ENCODE measurements around the gene RAD51B.
A peak's percentile ranks its signal among the peaks of the same experiment; 100 is the strongest.

Gene RAD51B

GRCh38 chr14:67900231-67900630 is 80.7 kb downstream of the RAD51B start:
- DNase-seq (ENCODE audit: low spot score) = no peak

DNA sequence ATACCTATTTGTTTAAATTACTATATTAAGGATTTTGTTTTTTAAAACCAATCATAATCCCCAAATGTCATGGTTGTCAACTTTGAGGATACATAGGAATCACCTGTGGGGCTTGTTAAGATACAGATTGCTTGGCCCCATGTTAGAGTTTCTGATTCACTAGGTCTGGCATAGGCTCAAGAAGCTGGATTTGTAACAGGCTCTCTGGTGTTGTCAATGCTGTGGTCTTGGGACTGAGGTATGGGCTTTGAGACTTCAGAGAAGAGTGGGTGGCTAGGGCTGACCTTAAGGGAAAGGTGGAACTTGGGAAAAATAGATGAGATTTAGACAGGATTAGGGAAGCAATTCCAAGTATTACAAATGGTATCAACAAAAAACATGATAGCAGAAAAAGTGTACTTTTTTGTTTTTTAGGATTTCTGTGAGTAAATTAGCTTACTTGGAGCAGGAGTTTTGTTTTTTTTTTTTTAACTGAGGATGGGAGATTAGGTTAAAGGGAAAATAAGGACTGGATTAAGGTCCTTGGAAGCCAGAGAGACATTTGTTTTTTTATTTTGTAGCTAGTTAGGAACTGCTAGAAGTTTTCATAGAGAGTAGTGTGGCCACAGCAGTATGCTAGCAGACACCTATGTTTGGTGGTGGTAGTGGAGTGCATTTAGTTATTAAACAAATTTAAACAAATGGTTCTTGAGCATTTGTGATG is 88.6 kb downstream of the RAD51B start:
- no peak for DNase-seq (ENCODE audit: low spot score)

DNA sequence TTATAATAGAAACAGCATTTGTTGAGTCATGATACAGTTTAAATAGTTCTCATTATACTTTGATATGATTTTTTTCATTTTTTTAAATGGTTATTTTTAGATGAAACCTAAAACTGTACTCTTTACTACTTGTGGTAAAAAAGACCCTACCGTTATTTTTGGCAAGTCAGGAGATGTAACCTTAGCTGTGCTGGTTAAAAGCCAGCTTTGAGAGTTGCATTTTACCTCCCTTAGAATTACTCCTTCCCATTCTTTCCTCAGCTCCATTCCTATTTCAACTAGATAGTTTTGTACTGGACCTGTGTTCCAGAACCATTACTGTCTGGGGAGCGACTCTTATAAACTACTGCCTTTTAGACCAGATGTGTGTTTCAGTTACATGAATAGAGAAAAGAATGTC is 92.0 kb downstream of the RAD51B start:
- no peak for DNase-seq (ENCODE audit: low spot score)

DNA sequence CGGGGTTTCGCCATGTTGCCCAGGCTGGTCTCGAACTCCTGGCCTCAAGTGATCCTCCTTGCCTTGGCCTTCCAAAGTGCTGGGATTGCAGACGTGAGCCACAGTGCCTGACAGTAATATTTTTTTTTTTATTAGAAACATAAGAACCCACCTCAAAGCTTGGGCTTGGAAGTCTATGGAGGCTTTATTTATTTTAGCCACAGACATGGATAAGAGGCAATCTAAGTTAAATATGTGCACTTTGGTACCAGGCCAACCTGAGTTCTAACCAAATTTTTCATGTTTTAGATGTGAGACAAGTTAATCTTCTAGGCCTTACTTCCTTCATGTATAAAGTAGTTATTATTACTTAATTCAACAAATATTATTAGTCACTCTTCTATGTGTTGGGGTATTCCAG is 96.9 kb downstream of the RAD51B start:
- DNase-seq (ENCODE audit: low spot score) = no peak

DNA sequence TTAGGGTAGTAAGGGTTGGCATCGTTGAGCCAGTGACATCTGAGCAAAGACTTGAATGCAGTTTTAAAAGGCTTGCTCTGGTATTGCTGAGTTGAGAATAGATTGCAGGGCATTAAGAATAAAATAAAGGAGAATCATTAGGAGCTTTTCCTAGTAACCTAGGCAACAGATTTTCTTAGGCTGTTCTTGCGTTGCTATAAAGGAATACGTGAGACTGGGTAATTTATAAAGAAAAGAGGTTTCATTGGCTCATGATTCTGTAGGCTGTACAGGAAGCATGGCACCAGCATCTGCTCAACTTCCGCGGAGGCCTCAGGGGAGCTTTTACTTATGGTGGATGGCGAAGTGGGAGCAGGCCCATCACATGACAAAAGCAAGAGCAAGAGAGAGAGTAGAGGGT is 97.4 kb downstream of the RAD51B start:
- no peak for DNase-seq (ENCODE audit: low spot score)

DNA sequence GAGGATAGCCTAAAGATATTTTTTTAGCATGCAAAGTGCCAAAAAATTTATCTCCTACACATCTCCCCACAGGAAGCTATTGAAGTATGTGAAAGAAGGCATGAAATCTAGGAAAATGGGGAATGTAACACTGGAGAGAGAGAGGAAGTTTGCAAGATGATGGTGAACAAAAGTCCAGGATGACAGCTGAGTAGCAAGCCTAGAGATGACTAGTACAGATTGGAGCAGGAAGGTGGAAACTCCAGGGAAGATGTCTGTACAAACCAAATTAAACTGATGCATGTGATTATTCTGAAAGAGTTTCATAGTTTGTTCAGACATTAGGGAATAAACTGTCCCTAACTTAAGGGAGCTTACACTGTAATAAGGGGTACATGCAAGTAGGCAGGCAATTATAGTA is 99.3 kb downstream of the RAD51B start:
- no peak for DNase-seq (ENCODE audit: low spot score)

DNA sequence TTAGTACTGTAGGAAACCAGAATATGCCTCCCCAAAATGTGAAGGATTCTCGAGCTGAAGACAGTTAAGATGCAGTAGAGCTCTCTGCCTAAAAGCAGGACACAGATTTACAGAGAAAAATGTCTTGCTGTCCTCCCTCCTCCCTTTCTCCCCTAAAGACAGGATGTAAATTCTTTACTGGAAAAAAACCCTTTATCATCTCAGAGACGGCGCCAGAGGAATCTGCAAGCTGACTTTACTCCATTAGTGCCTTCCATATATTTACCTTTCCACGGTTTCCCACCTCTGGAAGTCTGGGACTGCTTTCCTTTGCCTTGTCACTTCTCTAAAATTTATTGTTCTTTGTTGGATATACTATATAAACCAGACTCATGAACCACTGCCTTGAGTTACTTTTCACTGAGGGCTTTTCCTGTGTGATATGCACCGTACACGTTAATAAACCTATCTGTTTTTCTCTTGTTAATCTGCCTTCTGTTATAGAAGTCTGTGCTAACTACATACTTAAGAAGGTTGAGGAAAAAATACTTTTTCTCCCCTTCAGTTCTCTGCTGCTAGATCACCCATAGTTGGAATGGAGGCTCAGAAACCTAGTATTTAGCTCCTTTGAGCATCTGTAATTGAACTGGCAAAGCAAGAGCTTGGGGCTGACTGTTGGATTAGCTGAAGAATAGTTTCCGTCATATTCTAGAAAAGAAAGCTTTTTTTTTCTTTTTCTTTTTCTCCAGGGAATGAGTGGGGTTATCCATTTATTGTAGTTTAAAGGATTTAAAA is 99.9 kb downstream of the RAD51B start:
- DNase-seq (ENCODE audit: low spot score) = no peak

DNA sequence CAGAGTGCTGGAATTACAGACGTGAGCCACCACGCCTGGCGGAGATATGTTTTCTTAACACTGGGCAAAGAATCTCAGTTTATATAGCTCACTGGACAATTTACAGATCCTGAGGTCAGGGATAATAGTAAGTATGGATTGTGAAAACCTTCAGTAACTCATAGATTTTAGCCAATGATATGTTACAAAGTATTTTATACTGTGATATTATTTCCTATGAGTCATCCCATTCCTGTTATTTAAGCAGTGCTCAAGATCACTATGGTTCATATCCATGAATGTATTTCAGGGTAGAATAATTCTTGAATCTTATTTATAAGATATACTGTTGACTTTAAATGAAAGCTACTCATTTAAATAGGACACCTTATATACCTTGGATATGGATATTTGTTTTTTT is 107.2 kb downstream of the RAD51B start:
- no peak for DNase-seq (ENCODE audit: low spot score)

GRCh38 chr14:67927244-67927643 is 107.7 kb downstream of the RAD51B start:
- no peak for DNase-seq (ENCODE audit: low spot score)

GRCh38 chr14:67928375-67928774 is 108.8 kb downstream of the RAD51B start:
- DNase-seq (ENCODE audit: low spot score) = no peak

DNA sequence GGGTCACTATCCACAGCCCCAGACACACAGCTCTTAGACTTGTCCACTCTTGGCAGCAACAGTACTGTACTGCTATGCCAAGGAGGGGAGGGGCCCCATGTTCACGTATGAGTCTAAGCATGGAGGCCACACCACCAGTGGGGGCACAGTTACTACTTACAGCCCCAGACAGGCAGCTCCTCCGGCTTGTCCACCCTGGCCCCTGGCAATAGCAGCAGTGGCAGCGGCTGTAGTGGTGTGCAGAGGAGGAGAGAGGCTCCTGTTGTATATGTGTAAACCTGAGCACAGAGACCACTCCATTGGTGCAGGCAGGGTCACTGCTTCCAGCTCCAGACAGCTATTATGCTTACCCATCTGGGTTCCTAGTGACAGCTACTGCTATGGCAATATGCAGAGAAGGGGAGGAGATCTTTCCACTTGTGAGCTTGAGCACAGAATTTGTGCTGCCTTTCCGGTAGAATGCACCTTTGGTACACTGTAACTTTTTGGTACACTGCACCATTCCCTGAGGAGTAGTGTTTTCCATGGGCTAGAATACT is 113.2 kb downstream of the RAD51B start:
- DNase-seq (ENCODE audit: low spot score) = no peak

DNA sequence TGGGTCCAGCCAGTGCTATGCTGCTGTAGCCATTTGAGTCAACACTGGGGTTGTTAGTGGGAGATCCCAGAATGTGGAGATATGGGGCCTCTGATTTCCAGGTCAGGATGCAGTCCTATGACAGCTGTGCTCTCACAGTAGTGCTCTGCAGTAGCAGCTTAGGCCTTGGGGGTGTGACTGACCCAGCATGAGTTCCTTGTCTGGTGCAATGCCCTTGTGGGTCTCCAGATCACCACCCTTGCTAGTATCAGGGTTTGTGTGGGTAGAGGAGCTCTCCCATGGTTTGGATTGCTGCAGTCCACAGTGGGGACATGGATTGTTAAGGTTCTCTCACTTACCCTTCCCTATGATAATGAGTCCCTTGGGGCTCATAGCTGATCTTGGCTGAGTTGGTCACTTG is 113.7 kb downstream of the RAD51B start:
- DNase-seq (ENCODE audit: low spot score) = no peak

GRCh38 chr14:67934087-67934486 is 114.5 kb downstream of the RAD51B start:
- DNase-seq (ENCODE audit: low spot score) = peak; percentile 91

GRCh38 chr14:67934862-67935261 is 115.3 kb downstream of the RAD51B start:
- no peak for DNase-seq (ENCODE audit: low spot score)

- DNase-seq (ENCODE audit: low spot score) = no peak
Observed at GRCh38 chr14:67935371-67935770, 115.8 kb downstream of the RAD51B start.

DNA sequence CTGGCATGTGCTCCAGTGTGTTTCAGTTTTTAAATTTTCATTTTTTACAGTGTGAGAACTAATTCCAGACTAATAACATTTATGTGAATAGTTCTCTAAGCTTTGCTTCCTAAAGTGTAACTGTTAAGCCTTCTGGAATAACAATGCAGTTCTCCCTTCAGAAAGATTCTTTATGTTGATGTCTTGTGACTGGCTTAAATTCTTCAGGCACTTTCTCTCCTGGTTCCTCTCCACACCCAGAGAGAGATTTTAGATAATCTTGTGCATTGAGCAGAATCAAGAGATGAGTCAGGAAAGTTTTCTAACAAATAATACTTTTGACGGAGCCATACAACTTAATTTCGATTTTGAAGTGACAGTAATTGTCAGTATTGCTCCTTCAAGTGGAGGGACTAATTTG is 118.5 kb downstream of the RAD51B start:
- DNase-seq (ENCODE audit: low spot score) = no peak

GRCh38 chr14:67940486-67941455 is 121.2 kb downstream of the RAD51B start:
- DNase-seq (ENCODE audit: low spot score) = no peak

DNA sequence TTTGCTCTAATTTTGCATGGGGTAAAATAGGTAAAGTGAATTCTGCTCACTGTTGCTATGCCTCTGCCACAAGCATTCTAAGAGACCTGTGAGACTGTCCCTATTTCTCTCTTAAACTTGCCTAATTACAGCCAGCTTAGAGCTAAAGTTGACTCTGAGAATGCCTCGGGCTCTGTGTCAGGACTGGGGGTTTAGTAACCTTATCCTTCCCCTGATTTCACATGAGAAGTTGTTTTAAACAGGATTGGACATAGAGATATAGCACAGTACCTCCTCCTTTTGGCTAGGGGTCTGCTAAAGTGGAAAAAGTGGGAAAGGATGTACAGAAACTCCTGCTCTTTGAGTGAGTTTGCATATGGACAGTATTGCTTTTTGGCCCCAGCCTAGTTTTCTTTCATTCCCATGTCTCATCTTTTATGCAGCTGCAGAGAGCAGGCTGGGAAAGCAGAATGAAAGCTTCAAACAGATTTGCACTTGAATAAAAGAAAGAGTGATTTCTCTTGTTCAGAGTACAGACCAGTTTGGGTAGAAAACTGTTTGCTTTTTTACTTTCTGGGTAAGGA is 122.0 kb downstream of the RAD51B start:
- DNase-seq (ENCODE audit: low spot score) = no peak

- DNase-seq (ENCODE audit: low spot score) = no peak
Observed at GRCh38 chr14:67942080-67942710, 122.6 kb downstream of the RAD51B start.

GRCh38 chr14:67943947-67944346 is 124.4 kb downstream of the RAD51B start:
- peak; percentile 85 for DNase-seq (ENCODE audit: low spot score)

GRCh38 chr14:67944605-67945004 is 125.0 kb downstream of the RAD51B start:
- no peak for DNase-seq (ENCODE audit: low spot score)

Measured in RKO (cell line).